GM12878 (cell line): ENCODE measurements around the gene HSD17B4. TPM values are rescaled to one million over a fixed set of nuclear protein-coding genes. Genes with fewer than 3 reads are reported as not detected.

Experiments
- ATAC-seq: fragments of 200-7000 bp; cut with Tn5 transposase; 3 replicates; pipeline ENCODE4 v1.9.1; 2020; ENCODE audit warnings: mild to moderate bottlenecking, moderate library complexity
- BruUV-seq: library from RNA; stranded (reverse); fragments of 400-500 nt; replicated peaks from 2 replicates; lab custom pipeline; 2021; lab: Mats Ljungman, UMichigan
- CTCF ChIA-PET: fragments of 300-600 bp; sonication (Branson Sonifier 250); formaldehyde crosslinking; extraction: SDS; loops from one replicate; lab custom pipeline; 2021; ENCODE audit warnings: inconsistent platforms; lab: Yijun Ruan, JAX
- POLR2A ChIA-PET: fragments of 350-600 bp; formaldehyde crosslinking; extraction: SDS; loops from one replicate; lab custom pipeline; 2021; ENCODE audit warnings: inconsistent platforms; lab: Charles Lee
- RAD21 ChIA-PET: fragments of 300-600 bp; sonication (Branson Sonifier 250); formaldehyde crosslinking; loops from one replicate; lab custom pipeline; 2023; ENCODE audit warnings: antibody characterized with exemption; ENCODE audit not compliant: unreplicated experiment; lab: Charles Lee
- SMC1A ChIA-PET: fragments of 300-600 bp; sonication (Branson Sonifier 250); formaldehyde crosslinking; loops from one replicate; lab custom pipeline; 2023; ENCODE audit not compliant: unreplicated experiment, uncharacterized antibody; lab: Charles Lee
- DNase-seq: peaks from one replicate; pipeline ENCODE4 v3.0.0-alpha.2; 2011; ENCODE audit warnings: low read depth, low spot score
- FAIRE-seq: peaks from 3 replicates; lab custom pipeline; 2011; peaks lifted over from hg19 to GRCh38; lab: Jason Lieb, UNC
- H2AFZ ChIP-seq: 2 replicates; pipeline ENCODE4 v1.6.0; 2011; ENCODE audit warnings: low read depth, low read length, control low read depth; ENCODE audit not compliant: control insufficient read depth
- H3K27ac ChIP-seq: 2 replicates; pipeline ENCODE4 v1.5.1; 2011; ENCODE audit warnings: control low read depth; ENCODE audit not compliant: control insufficient read depth, insufficient read depth
- H3K27me3 ChIP-seq, 2 experiments: replicated peaks in 1 of 2; 2 replicates each; pipeline versions ENCODE4 v1.6.0 to v1.6.1; 2011; ENCODE audit warnings: low read length in 1 of 2; ENCODE audit not compliant: control insufficient read depth in 2 of 2, insufficient read depth in 2 of 2
- H3K36me3 ChIP-seq, 2 experiments: 2 replicates each; pipeline ENCODE4 v1.5.1; 2011; ENCODE audit warnings: low read length in 1 of 2; ENCODE audit not compliant: control insufficient read depth in 2 of 2, insufficient read depth in 2 of 2
- H3K4me1 ChIP-seq: 2 replicates; pipeline ENCODE4 v1.6.1; 2011; ENCODE audit warnings: mild to moderate bottlenecking, low read length, moderate library complexity, mixed read lengths; ENCODE audit not compliant: control insufficient read depth, insufficient read depth
- H3K4me2 ChIP-seq: 2 replicates; pipeline ENCODE4 v1.6.0; 2011; ENCODE audit warnings: control low read depth; ENCODE audit not compliant: control insufficient read depth, insufficient read depth
- H3K4me3 ChIP-seq: fragments of 200-600 bp; sonication (generic); 2 replicates; pipeline ENCODE4 v1.5.1; 2016
- H3K79me2 ChIP-seq: 2 replicates; pipeline ENCODE4 v1.6.0; 2011; ENCODE audit warnings: low read length; ENCODE audit not compliant: control insufficient read depth, insufficient read depth
- H3K9ac ChIP-seq: 2 replicates; pipeline ENCODE4 v1.8.0; 2011; ENCODE audit warnings: low read length, control low read depth, mixed read lengths; ENCODE audit not compliant: control insufficient read depth, insufficient read depth
- H3K9me3 ChIP-seq: replicated peaks from 3 replicates; pipeline ENCODE4 v1.5.1; 2011; ENCODE audit warnings: mild to moderate bottlenecking, low read length; ENCODE audit not compliant: control insufficient read depth, insufficient read depth
- H4K20me1 ChIP-seq: 2 replicates; pipeline ENCODE4 v1.6.0; 2011; ENCODE audit not compliant: control insufficient read depth, insufficient read depth
- JUNB ChIP-seq: IDR thresholded peaks from 2 replicates; pipeline ENCODE4 v1.6.1; 2016; ENCODE audit warnings: antibody characterized with exemption, mild to moderate bottlenecking
- PKNOX1 ChIP-seq: fragments of 450-650 bp; IDR thresholded peaks from 2 replicates; pipeline ENCODE4 v1.6.1; 2016; ENCODE audit warnings: mild to moderate bottlenecking
- SPI1 ChIP-seq: IDR thresholded peaks from 2 replicates; pipeline ENCODE4 v1.6.1; 2011; ENCODE audit warnings: low read depth, mild to moderate bottlenecking, low read length, moderate library complexity, borderline replicate concordance; ENCODE audit not compliant: insufficient read depth
- WGBS: methylation state at CpG from one replicate; pipeline ENCODE4 v1.1.6; 2016; ENCODE audit warnings: low lambda C conversion rate; ENCODE audit not compliant: insufficient replicate concordance, insufficient coverage; ENCODE audit errors: missing lambda C conversion rate; 5-methylcytosine and 5-hydroxymethylcytosine counted together
- in situ Hi-C: fragments of 300-500 bp; cut with MboI; formaldehyde crosslinking; loops from 9 replicates; pipeline ENCODE4 v1.14.3; 2018; ENCODE audit warnings: mixed read lengths
- intact Hi-C: fragments of 100-400 bp; cut with micrococcal nuclease; formaldehyde crosslinking; loops from one replicate; pipeline ENCODE4 v1.14.2; 2022; ENCODE audit not compliant: unreplicated experiment
- polyA plus RNA-seq, 11 experiments: library from polyadenylated mRNA; depleted of rRNA in 4 of 11; unstranded in 6 of 11; stranded (reverse) in 5 of 11; fragments of >200 nt; fragmentation: Nextera tagmentation in 4 of 11; fragmentation: Illumina TruSeq in 1 of 11; extraction: Ambion mirVana in 4 of 11; extraction: Trizol in 1 of 11; gene quantifications; 1 replicate in 1 of 11; 2 replicates in 10 of 11; pipeline versions ENCODE4 v1.2.1 to v1.2.3, GENCODE V29; 2011 to 2016; ENCODE audit warnings: inconsistent platforms in 2 of 11, missing spikeins in 2 of 11, low read depth in 1 of 11
- total RNA-seq, 4 experiments: library from RNA; depleted of rRNA in 3 of 4; stranded (reverse); fragments of >200 nt in 3 of 4; fragmentation: Illumina TruSeq in 1 of 4; extraction: Trizol in 1 of 4; gene quantifications; 2 replicates each; pipeline versions ENCODE4 v1.2.1 to v1.2.3, GENCODE V29; 2013 to 2021
- TF ChIP-seq, protein P1 (sequence below): IDR thresholded peaks from 2 replicates; pipeline ENCODE4 v1.6.1; 2011; ENCODE audit warnings: borderline replicate concordance, low read depth, mild to moderate bottlenecking, moderate library complexity, mixed read lengths, low read length; ENCODE audit not compliant: insufficient read depth; ENCODE audit errors: extremely low read length

The HSD17B4 gene
- total and polyA plus RNA-seq, 10 of the 15 experiments (the other 5 are each of a cell fraction or from before 2014, with no cell fraction given), result 38.6 to 125 (median 93.0) TPM

DNA sequence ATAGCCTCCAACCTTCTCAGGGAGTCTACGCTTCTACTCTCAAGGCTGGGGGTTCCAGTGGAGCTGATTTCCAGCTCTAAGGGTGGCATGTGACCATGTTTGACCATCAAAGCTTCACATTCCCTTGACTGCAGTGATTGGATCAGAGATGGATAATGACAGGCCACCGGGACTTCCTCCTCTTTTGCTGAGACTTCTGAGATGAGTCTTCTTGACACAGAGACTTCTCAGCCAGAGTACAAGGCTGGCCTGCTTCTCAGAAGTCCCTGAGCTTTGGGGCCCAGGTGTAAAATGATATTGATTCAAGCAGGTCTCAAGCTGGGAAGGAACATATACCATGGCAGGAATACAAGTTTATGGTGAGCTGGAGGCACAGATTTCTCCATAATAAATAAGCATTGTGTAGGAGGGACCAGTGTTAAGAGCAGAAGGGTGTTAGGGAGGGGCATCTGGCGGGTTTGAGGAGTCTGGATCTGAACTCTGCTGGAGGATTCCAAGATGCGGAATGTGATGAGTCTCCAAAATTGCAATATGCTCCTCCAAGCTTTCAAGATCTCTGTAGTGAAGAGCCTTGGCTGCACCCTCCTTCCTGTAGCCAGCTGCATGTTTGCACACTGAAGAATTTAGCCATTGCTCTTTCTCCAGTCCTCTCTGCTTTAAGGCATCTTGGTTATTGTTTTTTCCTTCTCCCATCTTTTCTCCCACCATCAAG is 41.7 kb upstream of the HSD17B4 start:
- no TSS peak for BruUV-seq
- Histone ChIP-seq H3K79me2 (no peaks in the 10 kb centered on the region), H3K36me3 (no peaks in the 10 kb centered on the region), H2AFZ (peak overlapping the region; percentile 18; the same call in 1 of the 2 replicates), H3K4me1 (peaks cover 30% of the 10 kb centered on the region), H3K4me3 (no peak overlapping the region), H3K27ac (no peak overlapping the region), H3K9ac (no peak overlapping the region), H3K4me2 (peak overlapping the region; percentile 33), H3K27me3 (no peaks in the 10 kb centered on the region), H3K9me3 (no peaks in the 10 kb centered on the region; the same call in 2 of the 3 replicates), H4K20me1 (no peaks in the 10 kb centered on the region)
- ChIA-PET POLR2A (interaction anchor here (0.6 to 4.3 kb wide), 15 partner anchors 10 to 423 kb away, joined by 3 to 20 read pairs (median 5); partner anchors contain the start of gene DTWD2), SMC1A (interaction anchor here (0.8 to 26.7 kb wide), 42 partner anchors 11 to 424 kb away, joined by 3 to 583 read pairs (median 5); partner anchors contain the start of genes DMXL1, DTWD2 and TNFAIP8), CTCF (interaction anchor here (0.8 to 11.3 kb wide), 31 partner anchors 10 to 423 kb away, joined by 3 to 413 read pairs (median 17); partner anchors contain the start of genes DTWD2 and TNFAIP8), RAD21 (interaction anchor here (0.6 to 10.2 kb wide), 37 partner anchors 8 to 423 kb away, joined by 3 to 303 read pairs (median 11); partner anchors contain the start of genes DMXL1, DTWD2 and TNFAIP8)
- ATAC-seq, result peak; percentile 31
- intact Hi-C loops (loop anchor here (5.0 kb wide), 1 partner anchor 332 kb away; no protein-coding TSS in a partner anchor), in situ Hi-C loops (loop anchor here (5.0 kb wide), 2 partner anchors 333 to 423 kb away; partner anchors contain the start of gene DTWD2)
- FAIRE-seq, result no peak
- WGBS, result 53% methylated on average over 4 of the region's 4 CpGs
- TF ChIP-seq SPI1 (0 out of 2 replicates have a peak, but pooled peaks have one; percentile 22), JUNB (peak; percentile 22; the same call in 1 of the 2 replicates), PKNOX1 (0 out of 2 replicates have a peak, but pooled peaks have one; percentile 19)
- TF ChIP-seq, protein P1, sequence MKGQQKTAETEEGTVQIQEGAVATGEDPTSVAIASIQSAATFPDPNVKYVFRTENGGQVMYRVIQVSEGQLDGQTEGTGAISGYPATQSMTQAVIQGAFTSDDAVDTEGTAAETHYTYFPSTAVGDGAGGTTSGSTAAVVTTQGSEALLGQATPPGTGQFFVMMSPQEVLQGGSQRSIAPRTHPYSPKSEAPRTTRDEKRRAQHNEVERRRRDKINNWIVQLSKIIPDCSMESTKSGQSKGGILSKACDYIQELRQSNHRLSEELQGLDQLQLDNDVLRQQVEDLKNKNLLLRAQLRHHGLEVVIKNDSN, result no peak
- no peak for DNase-seq
